Vagina (tissue), 2 donors: ENCODE measurements around the gene HNRNPUL2.
"Not testable (repeated sequence)": the region's sequence is repeated elsewhere in the genome, so short reads cannot be mapped to it uniquely, and the experiment has no call there.

Source experiments
- POLR2AphosphoS5 ChIP-seq, 2 donors: sonication (generic); formaldehyde crosslinking; IDR thresholded peaks; one replicate each; pipeline ENCODE4 v1.9.0; 2017; ENCODE audit warnings: antibody characterized with exemption in 2 of 2, mild to moderate bottlenecking in 2 of 2, low read depth in 1 of 2; ENCODE audit not compliant: insufficient read depth in 1 of 2
- TF ChIP-seq, protein P1 (sequence below), 3 experiments: fragments of 450-650 bp in 2 of 3; fragments of 200-600 bp in 1 of 3; sonication (generic) in 1 of 3; IDR thresholded peaks; one replicate each; pipeline ENCODE4 v1.5.1; 2017 to 2019; ENCODE audit warnings: antibody characterized with exemption in 3 of 3, mild to moderate bottlenecking in 2 of 3, moderate library complexity in 2 of 3

DNA sequence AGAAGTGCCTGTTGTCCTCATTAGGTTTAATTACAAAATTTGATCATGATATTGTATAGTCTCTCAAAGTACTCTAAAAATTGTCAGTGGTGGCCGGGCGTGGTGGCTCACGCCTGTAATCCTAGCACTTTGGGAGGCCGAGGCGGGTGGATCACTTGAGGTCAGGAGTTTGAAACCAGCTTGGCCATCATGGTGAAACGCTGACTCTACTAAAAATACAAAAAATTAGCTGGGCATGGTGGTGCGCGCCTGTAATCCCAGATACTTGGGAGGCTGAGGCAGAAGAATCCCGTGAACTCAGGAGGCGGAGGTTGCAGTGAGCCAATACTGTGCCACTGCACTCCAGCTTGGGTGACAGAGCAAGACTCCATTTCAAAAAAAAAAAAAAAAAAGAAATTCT is 51.8 kb downstream of the HNRNPUL2 start:
- TF ChIP-seq POLR2AphosphoS5 (IDR thresholded peaks at IDR 0.05; ENCODE audit: insufficient read depth in 1 of 2, low read depth in 1 of 2), result not testable (repeated sequence)
- TF ChIP-seq, protein P1, sequence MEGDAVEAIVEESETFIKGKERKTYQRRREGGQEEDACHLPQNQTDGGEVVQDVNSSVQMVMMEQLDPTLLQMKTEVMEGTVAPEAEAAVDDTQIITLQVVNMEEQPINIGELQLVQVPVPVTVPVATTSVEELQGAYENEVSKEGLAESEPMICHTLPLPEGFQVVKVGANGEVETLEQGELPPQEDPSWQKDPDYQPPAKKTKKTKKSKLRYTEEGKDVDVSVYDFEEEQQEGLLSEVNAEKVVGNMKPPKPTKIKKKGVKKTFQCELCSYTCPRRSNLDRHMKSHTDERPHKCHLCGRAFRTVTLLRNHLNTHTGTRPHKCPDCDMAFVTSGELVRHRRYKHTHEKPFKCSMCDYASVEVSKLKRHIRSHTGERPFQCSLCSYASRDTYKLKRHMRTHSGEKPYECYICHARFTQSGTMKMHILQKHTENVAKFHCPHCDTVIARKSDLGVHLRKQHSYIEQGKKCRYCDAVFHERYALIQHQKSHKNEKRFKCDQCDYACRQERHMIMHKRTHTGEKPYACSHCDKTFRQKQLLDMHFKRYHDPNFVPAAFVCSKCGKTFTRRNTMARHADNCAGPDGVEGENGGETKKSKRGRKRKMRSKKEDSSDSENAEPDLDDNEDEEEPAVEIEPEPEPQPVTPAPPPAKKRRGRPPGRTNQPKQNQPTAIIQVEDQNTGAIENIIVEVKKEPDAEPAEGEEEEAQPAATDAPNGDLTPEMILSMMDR (IDR thresholded peaks at IDR 0.05), result not testable (repeated sequence)
